ENCODE data around the gene PI4K2A. TPM values are rescaled to one million over a fixed set of nuclear protein-coding genes. Genes with fewer than 3 reads are reported as not detected.

The PI4K2A gene
- total and polyA plus RNA-seq, 2 of the 13 experiments (the other 11 are each of a cell fraction or from before 2014, with no cell fraction given): 10.9 to 14.3 TPM

DNA sequence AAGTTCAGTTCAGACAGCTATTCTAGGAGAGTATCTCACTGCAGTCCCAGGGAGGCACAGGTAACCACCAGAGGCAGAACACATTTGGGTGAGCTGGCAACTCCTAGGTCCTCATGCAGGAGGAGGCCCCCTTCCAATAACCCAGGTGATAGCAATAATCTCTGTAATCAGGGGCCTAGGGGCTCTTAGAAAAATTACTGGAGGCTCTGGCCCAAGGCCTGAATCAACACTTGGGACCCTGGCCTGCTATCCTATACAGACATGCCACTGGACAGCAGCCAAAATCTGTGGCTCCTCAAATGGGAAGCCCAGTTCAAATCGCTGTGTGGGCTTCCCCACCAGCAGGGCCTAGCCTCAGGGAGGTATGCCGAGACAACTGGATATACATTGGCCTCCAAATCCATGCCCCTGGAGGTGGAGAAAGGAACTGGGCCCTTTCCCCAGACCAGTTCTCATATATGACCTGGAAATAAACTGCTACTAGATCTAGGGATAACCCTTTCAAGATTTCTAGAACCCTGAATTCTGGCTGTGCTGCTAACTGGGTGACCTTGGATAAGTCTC, 45.0 kb downstream of the PI4K2A start (continued):
- TF ChIP-seq SKI (IDR thresholded peaks at IDR 0.05; ENCODE audit: partially characterized antibody): no peak
- TF ChIP-seq GFI1 (CRISPR knock-in tag; IDR thresholded peaks at IDR 0.05; ENCODE audit: borderline replicate concordance): peak; percentile 41; the same call in 1 of the 2 replicates
- TF ChIP-seq POLR2A (IDR thresholded peaks at IDR 0.05; ENCODE audit: insufficient read depth in 1 of 2, low read depth in 2 of 2, low read length in 2 of 2): no peak
- peak; percentile 83; the same call in 1 of the 2 replicates for TF ChIP-seq ZNF556 (CRISPR knock-in tag; IDR thresholded peaks at IDR 0.05; ENCODE audit: borderline replicate concordance)
- TF ChIP-seq PAX8 (CRISPR knock-in tag; IDR thresholded peaks at IDR 0.05; ENCODE audit: borderline replicate concordance): no peak
- TF ChIP-seq ZSCAN22 (CRISPR knock-in tag; IDR thresholded peaks at IDR 0.05): no peak
- no peak for TF ChIP-seq CBX5 (CRISPR knock-in tag; IDR thresholded peaks at IDR 0.05; ENCODE audit: borderline replicate concordance)
- TF ChIP-seq ZNF256 (CRISPR knock-in tag; conservative IDR thresholded peaks at IDR 0.05): no peak
- no peak; the same call in 1 of the 2 replicates for TF ChIP-seq ERF (CRISPR knock-in tag; IDR thresholded peaks at IDR 0.05)
- no peak for TF ChIP-seq ZNF720 (CRISPR knock-in tag; IDR thresholded peaks at IDR 0.05)
- TF ChIP-seq ZNF224 (CRISPR knock-in tag; IDR thresholded peaks at IDR 0.05): no peak
- TF ChIP-seq, protein P1, sequence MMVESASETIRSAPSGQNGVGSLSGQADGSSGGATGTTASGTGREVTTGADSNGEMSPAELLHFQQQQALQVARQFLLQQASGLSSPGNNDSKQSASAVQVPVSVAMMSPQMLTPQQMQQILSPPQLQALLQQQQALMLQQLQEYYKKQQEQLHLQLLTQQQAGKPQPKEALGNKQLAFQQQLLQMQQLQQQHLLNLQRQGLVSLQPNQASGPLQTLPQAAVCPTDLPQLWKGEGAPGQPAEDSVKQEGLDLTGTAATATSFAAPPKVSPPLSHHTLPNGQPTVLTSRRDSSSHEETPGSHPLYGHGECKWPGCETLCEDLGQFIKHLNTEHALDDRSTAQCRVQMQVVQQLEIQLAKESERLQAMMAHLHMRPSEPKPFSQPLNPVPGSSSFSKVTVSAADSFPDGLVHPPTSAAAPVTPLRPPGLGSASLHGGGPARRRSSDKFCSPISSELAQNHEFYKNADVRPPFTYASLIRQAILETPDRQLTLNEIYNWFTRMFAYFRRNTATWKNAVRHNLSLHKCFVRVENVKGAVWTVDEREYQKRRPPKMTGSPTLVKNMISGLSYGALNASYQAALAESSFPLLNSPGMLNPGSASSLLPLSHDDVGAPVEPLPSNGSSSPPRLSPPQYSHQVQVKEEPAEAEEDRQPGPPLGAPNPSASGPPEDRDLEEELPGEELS (CRISPR knock-in tag; IDR thresholded peaks at IDR 0.05): 0 out of 2 replicates have a peak, but pooled peaks have one; percentile 5
- no peak for TF ChIP-seq SETDB1 (CRISPR knock-in tag; IDR thresholded peaks at IDR 0.05; ENCODE audit: borderline replicate concordance)
- TF ChIP-seq THAP11 (CRISPR knock-in tag; IDR thresholded peaks at IDR 0.05): no peak
- TF ChIP-seq, protein P2, sequence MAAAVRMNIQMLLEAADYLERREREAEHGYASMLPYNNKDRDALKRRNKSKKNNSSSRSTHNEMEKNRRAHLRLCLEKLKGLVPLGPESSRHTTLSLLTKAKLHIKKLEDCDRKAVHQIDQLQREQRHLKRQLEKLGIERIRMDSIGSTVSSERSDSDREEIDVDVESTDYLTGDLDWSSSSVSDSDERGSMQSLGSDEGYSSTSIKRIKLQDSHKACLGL (CRISPR knock-in tag; IDR thresholded peaks at IDR 0.05): no peak
- TF ChIP-seq ZFX (CRISPR knock-in tag; IDR thresholded peaks at IDR 0.05; ENCODE audit: low read depth): peak; percentile 93
- TF ChIP-seq ZNF329 (CRISPR knock-in tag; IDR thresholded peaks at IDR 0.05; ENCODE audit: low read depth): no peak
- TF ChIP-seq ZNF678 (CRISPR knock-in tag; IDR thresholded peaks at IDR 0.05): no peak
- 0 out of 2 replicates have a peak, but pooled peaks have one; percentile 51 for TF ChIP-seq ZNF12 (CRISPR knock-in tag; IDR thresholded peaks at IDR 0.05)
- TF ChIP-seq, protein P3, sequence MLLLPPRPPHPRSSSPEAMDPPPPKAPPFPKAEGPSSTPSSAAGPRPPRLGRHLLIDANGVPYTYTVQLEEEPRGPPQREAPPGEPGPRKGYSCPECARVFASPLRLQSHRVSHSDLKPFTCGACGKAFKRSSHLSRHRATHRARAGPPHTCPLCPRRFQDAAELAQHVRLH (CRISPR knock-in tag; IDR thresholded peaks at IDR 0.05; ENCODE audit: borderline replicate concordance, low read depth): 0 out of 2 replicates have a peak, but pooled peaks have one; percentile 23
- TF ChIP-seq SNAPC2 (CRISPR knock-in tag; IDR thresholded peaks at IDR 0.05): no peak
- TF ChIP-seq SMAD1 (CRISPR knock-in tag; IDR thresholded peaks at IDR 0.05; ENCODE audit: borderline replicate concordance, low read depth): no peak
- no peak for TF ChIP-seq XRCC5 (optimal IDR thresholded peaks at IDR 0.05; ENCODE audit: low read length)
- no peak for TF ChIP-seq ZNF451 (CRISPR knock-in tag; IDR thresholded peaks at IDR 0.05)
